CD4-positive, alpha-beta T cell (primary cell): ENCODE results near the gene PSRC1. TPM values are rescaled to one million over a fixed set of nuclear protein-coding genes. Genes with fewer than 3 reads are reported as not detected.

Source experiments
- ATAC-seq: fragments of 200-7000 bp; cut with Tn5 transposase; one replicate; pipeline ENCODE4 v1.10.0; 2022; ENCODE audit warnings: mild to moderate bottlenecking; ENCODE audit not compliant: poor library complexity
- CTCF ChIA-PET: fragments of 350-600 bp; sonication (Branson Sonifier 250); formaldehyde crosslinking; loops from one replicate; lab custom pipeline; 2021; ENCODE audit warnings: antibody characterized with exemption, inconsistent platforms; lab: Charles Lee
- POLR2A ChIA-PET: fragments of 350-600 bp; sonication (Branson Sonifier 250); formaldehyde crosslinking; loops from one replicate; lab custom pipeline; 2021; ENCODE audit warnings: antibody characterized with exemption, inconsistent platforms; lab: Charles Lee
- DNase-seq, 14 experiments: peaks; one replicate each; pipeline ENCODE4 v3.0.0-alpha.2; 2013 to 2020; ENCODE audit warnings: mixed read lengths in 2 of 14
- H3K27ac ChIP-seq, 2 donors: one replicate each; pipeline versions ENCODE4 v1.5.1 to v1.7.0; 2013; ENCODE audit warnings: low read length in 2 of 2, low read depth in 1 of 2, mild to moderate bottlenecking in 1 of 2
- H3K27me3 ChIP-seq, 2 experiments: 1 replicate in 1 of 2; 2 replicates in 1 of 2; pipeline versions ENCODE4 v1.6.1 to v1.7.0; 2013; ENCODE audit warnings: low read length in 2 of 2, control low read depth in 1 of 2, mild to moderate bottlenecking in 1 of 2, moderate library complexity in 1 of 2; ENCODE audit not compliant: insufficient read depth in 2 of 2, control insufficient read depth in 1 of 2
- H3K36me3 ChIP-seq: one replicate; pipeline ENCODE4 v1.6.1; 2013; ENCODE audit warnings: low read length, control low read depth; ENCODE audit not compliant: insufficient read depth
- H3K4me1 ChIP-seq: one replicate; pipeline ENCODE4 v1.6.1; 2013; ENCODE audit warnings: low read length, control low read depth; ENCODE audit not compliant: insufficient read depth
- H3K4me3 ChIP-seq: one replicate; pipeline ENCODE4 v1.5.1; 2013; ENCODE audit warnings: mild to moderate bottlenecking, low read length, moderate library complexity
- H3K9me3 ChIP-seq, 2 experiments: 1 replicate in 1 of 2; 2 replicates in 1 of 2; pipeline versions ENCODE4 v1.6.1 to v1.7.0; 2013; ENCODE audit warnings: low read length in 2 of 2, mild to moderate bottlenecking in 2 of 2, control low read depth in 1 of 2, moderate library complexity in 1 of 2; ENCODE audit not compliant: control insufficient read depth in 1 of 2, insufficient read depth in 1 of 2
- H3K27ac Mint-ChIP-seq: one replicate; pipeline ENCODE4 v1.8.0; 2020; ENCODE audit warnings: mixed read lengths
- H3K27me3 Mint-ChIP-seq: one replicate; pipeline ENCODE4 v1.8.0; 2021; ENCODE audit warnings: mixed read lengths
- H3K36me3 Mint-ChIP-seq: one replicate; pipeline ENCODE4 v1.8.0; 2021; ENCODE audit warnings: low read depth, mixed read lengths
- H3K4me1 Mint-ChIP-seq: one replicate; pipeline ENCODE4 v1.8.0; 2021; ENCODE audit warnings: low read depth, mixed read lengths
- H3K4me3 Mint-ChIP-seq: one replicate; pipeline ENCODE4 v1.8.0; 2020; ENCODE audit warnings: mild to moderate bottlenecking, mixed read lengths
- H3K9me3 Mint-ChIP-seq: one replicate; pipeline ENCODE4 v1.8.0; 2020; ENCODE audit warnings: mixed read lengths
- CTCF ChIP-seq: fragments of 200-600 bp; IDR thresholded peaks from one replicate; pipeline ENCODE4 v1.8.0; 2022; ENCODE audit warnings: antibody characterized with exemption, mild to moderate bottlenecking
- intact Hi-C, 2 experiments: fragments of 100-400 bp; cut with DNase I in 1 of 2; cut with micrococcal nuclease in 1 of 2; formaldehyde crosslinking; loops; one replicate each; pipeline versions ENCODE4 v1.15.1 to v1.9.0; 2023 to 2025; cut with DNase I, micrococcal nuclease
- total RNA-seq, 174 experiments: library from RNA in 2 of 174; stranded (reverse) in 2 of 174; gene quantifications; one replicate each; pipeline ENCODE4 v1.2.3 and lab custom pipeline; 2021 to 2026

The PSRC1 gene
- total RNA-seq, 2 experiments from 2014 or later: 0.22 to 0.91 TPM

- H3K27me3 ChIP-seq: no peaks in the 10 kb centered on the region
- no peaks in the 10 kb centered on the region for H3K36me3 ChIP-seq
- no peaks in the 10 kb centered on the region for H3K27me3 Mint-ChIP-seq
- H3K4me1 Mint-ChIP-seq: no peaks in the 10 kb centered on the region
- DNase-seq: no peak
- H3K4me3 Mint-ChIP-seq: no peak overlapping the region
- no peaks in the 10 kb centered on the region for H3K36me3 Mint-ChIP-seq
- peak; percentile 45 for ATAC-seq
- no peaks in the 10 kb centered on the region for H3K9me3 Mint-ChIP-seq
- intact Hi-C loops: loop anchor here (1.0 to 5.0 kb wide), 5 partner anchors 136 to 270 kb away; partner anchors contain the start of gene CYB561D1 (in 1 of the 2)
- POLR2A ChIA-PET: no interaction called here
- H3K27ac Mint-ChIP-seq: no peak overlapping the region
- CTCF ChIA-PET: interaction anchor here (1.2 kb wide), 1 partner anchor 270 kb away, joined by 3 read pairs; no protein-coding TSS in a partner anchor
- no peak for TF ChIP-seq CTCF
- no peak overlapping the region for H3K27ac ChIP-seq
- H3K4me3 ChIP-seq: no peak overlapping the region
- H3K4me1 ChIP-seq: peaks cover 6% of the 10 kb centered on the region
- no peaks in the 10 kb centered on the region for H3K9me3 ChIP-seq
Observed at GRCh38 chr1:109263234-109263596, 19.7 kb downstream of the PSRC1 start.

GRCh38 chr1:109262231-109263055 lies 20.5 kb downstream of the PSRC1 start:
- CTCF ChIA-PET: no interaction called here
- H3K9me3 Mint-ChIP-seq: no peaks in the 10 kb centered on the region

GRCh38 chr1:109261578-109261977 lies 21.4 kb downstream of the PSRC1 start:
- no peaks in the 10 kb centered on the region for H3K4me1 Mint-ChIP-seq
- H3K27me3 ChIP-seq: no peaks in the 10 kb centered on the region
- DNase-seq (no peak), ATAC-seq (no peak)
- peaks cover 6% of the 10 kb centered on the region for H3K4me1 ChIP-seq
- no peaks in the 10 kb centered on the region for H3K27me3 Mint-ChIP-seq
- TF ChIP-seq CTCF: no peak
- CTCF ChIA-PET: no interaction called here
- no peak overlapping the region for H3K4me3 ChIP-seq
- no peaks in the 10 kb centered on the region for H3K36me3 Mint-ChIP-seq
- intact Hi-C loops: loop anchor here in 1 of 2 experiments (5.0 kb wide), 1 partner anchor 231 kb away; the partner anchor contains the start of gene CYB561D1
- no peaks in the 10 kb centered on the region for H3K36me3 ChIP-seq
- H3K4me3 Mint-ChIP-seq: no peak overlapping the region
- POLR2A ChIA-PET: no interaction called here
- no peaks in the 10 kb centered on the region for H3K9me3 ChIP-seq
- H3K9me3 Mint-ChIP-seq: no peaks in the 10 kb centered on the region
- H3K27ac Mint-ChIP-seq: no peak overlapping the region
- H3K27ac ChIP-seq: no peak overlapping the region

More at GRCh38 chr1:109262231-109263055, 20.5 kb downstream of the PSRC1 start:
- POLR2A ChIA-PET: no interaction called here
- ATAC-seq (no peak), DNase-seq (no peak)
- no peak overlapping the region for H3K27ac ChIP-seq
- no peaks in the 10 kb centered on the region for H3K4me1 Mint-ChIP-seq
- TF ChIP-seq CTCF: no peak
- H3K36me3 Mint-ChIP-seq: no peaks in the 10 kb centered on the region
- H3K27ac Mint-ChIP-seq: no peak overlapping the region
- H3K36me3 ChIP-seq: no peaks in the 10 kb centered on the region
- no peak overlapping the region for H3K4me3 Mint-ChIP-seq
- intact Hi-C loops: loop anchor here (1.0 to 5.0 kb wide), 5 partner anchors 137 to 271 kb away; partner anchors contain the start of gene CYB561D1 (in 1 of the 2)
- no peaks in the 10 kb centered on the region for H3K27me3 ChIP-seq
- no peak overlapping the region for H3K4me3 ChIP-seq
- H3K4me1 ChIP-seq: peaks cover 6% of the 10 kb centered on the region
- no peaks in the 10 kb centered on the region for H3K27me3 Mint-ChIP-seq
- H3K9me3 ChIP-seq: no peaks in the 10 kb centered on the region
